Measurements from ENCODE around the gene GALNT18. TPM values are rescaled to one million over a fixed set of nuclear protein-coding genes. Genes with fewer than 3 reads are reported as not detected.

The GALNT18 gene
- total and polyA plus RNA-seq, 2 of the 4 experiments (the other 2 are of a cell fraction): 9.5 to 11.3 TPM

DNA sequence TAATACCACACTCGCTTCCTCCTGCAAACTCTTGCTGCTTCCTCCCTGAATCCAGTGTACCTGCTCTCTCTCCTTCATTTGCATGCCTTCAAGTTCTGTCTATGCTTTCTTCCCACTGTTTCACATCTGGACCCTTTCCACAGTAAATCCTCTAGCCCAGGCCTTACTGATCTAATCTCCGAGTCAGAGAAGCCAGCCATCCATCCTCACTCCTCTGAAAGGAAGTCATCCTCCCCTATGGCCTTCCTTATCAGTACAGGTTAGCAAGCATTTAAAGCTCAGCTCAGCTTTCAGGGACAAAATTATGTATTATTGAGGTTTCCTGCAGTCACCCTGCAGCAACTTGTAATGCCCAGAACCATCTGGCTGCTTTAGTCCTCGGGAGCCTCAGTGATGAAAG is 116.1 kb downstream of the GALNT18 start:
- H2BK120ac ChIP-seq (ENCODE audit: low read depth, low read length): no peak overlapping the region
- no peak overlapping the region for H3K4me2 ChIP-seq (ENCODE audit: low read depth, low read length)
- H3K23ac ChIP-seq (ENCODE audit: low read depth, low read length): no peak overlapping the region
- 93% methylated on average over 1 of the region's 3 CpGs; no CpG with 5 or more reads in 1 of the 2 experiments for WGBS, 2 experiments (ENCODE audit: extremely low coverage in 2 of 2, insufficient read length in 1 of 2)
- dilution Hi-C loops (cut with HindIII; ENCODE audit: low sequenced_read_pairs, unreplicated experiment): no loop called here
- H3K9me1 ChIP-seq (ENCODE audit: insufficient read depth, low read length): no peaks in the 10 kb centered on the region; the same call in 1 of the 2 replicates
- H2AFZ ChIP-seq (replicated peaks; ENCODE audit: low read length, poor library complexity): no peak overlapping the region
- no peak overlapping the region for H3K18ac ChIP-seq (ENCODE audit: low read depth, low read length)
- no peak overlapping the region for H3K9ac ChIP-seq (ENCODE audit: low read depth, low read length)
- H4K5ac ChIP-seq (ENCODE audit: low read depth, low read length): no peak overlapping the region
- H4K91ac ChIP-seq (ENCODE audit: insufficient read depth, low read depth, low read length): no peak overlapping the region
- H4K8ac ChIP-seq (ENCODE audit: low read depth in 2 of 2, low read length in 2 of 2): no peak overlapping the region
- in situ Hi-C loops (cut with MboI; ENCODE audit: low sequenced_read_pairs): no loop called here
- ChIA-PET POLR2A (ENCODE audit: unreplicated experiment) (no interaction called here), CTCF (no interaction called here)
- intact Hi-C loops (cut with micrococcal nuclease): no loop called here
- no peaks in the 10 kb centered on the region for H4K20me1 ChIP-seq (ENCODE audit: insufficient read depth, low read length)
- no peaks in the 10 kb centered on the region for H3K79me1 ChIP-seq (ENCODE audit: low read depth in 1 of 2, low read length in 2 of 2)
- no peak overlapping the region for H2AK5ac ChIP-seq (ENCODE audit: low read depth, low read length)
- no peak overlapping the region for H3K56ac ChIP-seq (ENCODE audit: extremely low read depth, insufficient read depth, low read length)
- no peak overlapping the region for H2BK20ac ChIP-seq (ENCODE audit: low read depth, low read length)
- no peak overlapping the region for H2BK15ac ChIP-seq (ENCODE audit: low read depth, low read length)
- TF ChIP-seq RCOR1 (IDR thresholded peaks at IDR 0.05; ENCODE audit: insufficient replicate concordance, low read length): no peak
- no peak for TF ChIP-seq CHD1 (IDR thresholded peaks at IDR 0.05; ENCODE audit: low read depth, low read length)
- no peak for TF ChIP-seq USF2 (IDR thresholded peaks at IDR 0.05; ENCODE audit: low read depth, low read length)
- no peak for TF ChIP-seq RAD21 (IDR thresholded peaks at IDR 0.05; ENCODE audit: low read length)
- TF ChIP-seq MXI1 (IDR thresholded peaks at IDR 0.05; ENCODE audit: borderline replicate concordance, low read depth, low read length): no peak
- TF ChIP-seq MAFK (IDR thresholded peaks at IDR 0.05; ENCODE audit: low read depth, low read length): no peak
- TF ChIP-seq MAZ (IDR thresholded peaks at IDR 0.05; ENCODE audit: borderline replicate concordance, low read depth, low read length): no peak
- no peak for TF ChIP-seq POLR2A (IDR thresholded peaks at IDR 0.05; ENCODE audit: low read depth, low read length)
- no peak for TF ChIP-seq NFE2L2 (IDR thresholded peaks at IDR 0.05; ENCODE audit: low read depth, low read length)
- TF ChIP-seq ELK1 (IDR thresholded peaks at IDR 0.05; ENCODE audit: borderline replicate concordance, low read depth, low read length): no peak
- no peak for TF ChIP-seq FOS (IDR thresholded peaks at IDR 0.05; ENCODE audit: low read depth, low read length)
- TF ChIP-seq, protein P1, sequence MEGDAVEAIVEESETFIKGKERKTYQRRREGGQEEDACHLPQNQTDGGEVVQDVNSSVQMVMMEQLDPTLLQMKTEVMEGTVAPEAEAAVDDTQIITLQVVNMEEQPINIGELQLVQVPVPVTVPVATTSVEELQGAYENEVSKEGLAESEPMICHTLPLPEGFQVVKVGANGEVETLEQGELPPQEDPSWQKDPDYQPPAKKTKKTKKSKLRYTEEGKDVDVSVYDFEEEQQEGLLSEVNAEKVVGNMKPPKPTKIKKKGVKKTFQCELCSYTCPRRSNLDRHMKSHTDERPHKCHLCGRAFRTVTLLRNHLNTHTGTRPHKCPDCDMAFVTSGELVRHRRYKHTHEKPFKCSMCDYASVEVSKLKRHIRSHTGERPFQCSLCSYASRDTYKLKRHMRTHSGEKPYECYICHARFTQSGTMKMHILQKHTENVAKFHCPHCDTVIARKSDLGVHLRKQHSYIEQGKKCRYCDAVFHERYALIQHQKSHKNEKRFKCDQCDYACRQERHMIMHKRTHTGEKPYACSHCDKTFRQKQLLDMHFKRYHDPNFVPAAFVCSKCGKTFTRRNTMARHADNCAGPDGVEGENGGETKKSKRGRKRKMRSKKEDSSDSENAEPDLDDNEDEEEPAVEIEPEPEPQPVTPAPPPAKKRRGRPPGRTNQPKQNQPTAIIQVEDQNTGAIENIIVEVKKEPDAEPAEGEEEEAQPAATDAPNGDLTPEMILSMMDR (conservative IDR thresholded peaks at IDR 0.05; ENCODE audit: low read depth, low read length): no peak
- no peak for TF ChIP-seq BHLHE40 (IDR thresholded peaks at IDR 0.05; ENCODE audit: low read depth, low read length)
- no peak for TF ChIP-seq SMC3 (IDR thresholded peaks at IDR 0.05; ENCODE audit: low read depth, low read length)
- TF ChIP-seq RFX5 (IDR thresholded peaks at IDR 0.05; ENCODE audit: low read depth, low read length): no peak
- TF ChIP-seq CEBPB (IDR thresholded peaks at IDR 0.05; ENCODE audit: low read depth, low read length): no peak
- no TSS peak for BruUV-seq (replicated peaks)
- no peak overlapping the region for H3K14ac ChIP-seq (replicated peaks; ENCODE audit: low read depth, low read length)
- no peaks in the 10 kb centered on the region for H3K4me1 ChIP-seq (ENCODE audit: control insufficient read depth, insufficient read depth, low read length)
- no peak overlapping the region for H3K4me3 ChIP-seq (ENCODE audit: insufficient read depth, low read depth, low read length)
- no peaks in the 10 kb centered on the region for H3K36me3 ChIP-seq (ENCODE audit: control insufficient read depth, insufficient read depth, low read length)
- H3K27ac ChIP-seq (ENCODE audit: insufficient read depth, low read length): no peak overlapping the region
- peaks cover 13% of the 10 kb centered on the region for H3K27me3 ChIP-seq (ENCODE audit: control insufficient read depth, insufficient read depth, low read length)
- H3K9me3 ChIP-seq (ENCODE audit: control insufficient read depth, insufficient read depth, low read length): no peaks in the 10 kb centered on the region
- no peak overlapping the region for H2AK9ac ChIP-seq (replicated peaks; ENCODE audit: low read depth, low read length, poor library complexity)
- no peak for ATAC-seq (ENCODE audit: low read depth)
- no peak overlapping the region for H3K4ac ChIP-seq (ENCODE audit: low read depth, low read length)
- H2BK5ac ChIP-seq (ENCODE audit: low read depth, low read length, poor library complexity, severe bottlenecking): no peak overlapping the region
- no peak for DNase-seq

All from IMR-90 (cell line).